NOMO-1 treated with dmso at 0.1 percent for 144 hours (cell line): ENCODE results near the gene CNMD.
"Not testable (repeated sequence)": the region's sequence is repeated elsewhere in the genome, so short reads cannot be mapped to it uniquely, and the experiment has no call there.

Experiments
- DNase-seq: peaks from one replicate; lab custom pipeline; 2025; ENCODE audit not compliant: unreplicated experiment; lab: John Stamatoyannopoulos, UW

Gene CNMD

GRCh38 chr13:52695856-52696255, 43.8 kb downstream of the CNMD start:
- DNase-seq = no peak

GRCh38 chr13:52686376-52686775, 53.2 kb downstream of the CNMD start:
- no peak for DNase-seq

- DNase-seq = not testable (repeated sequence)
Observed at GRCh38 chr13:52685806-52686205, 53.8 kb downstream of the CNMD start.

DNA sequence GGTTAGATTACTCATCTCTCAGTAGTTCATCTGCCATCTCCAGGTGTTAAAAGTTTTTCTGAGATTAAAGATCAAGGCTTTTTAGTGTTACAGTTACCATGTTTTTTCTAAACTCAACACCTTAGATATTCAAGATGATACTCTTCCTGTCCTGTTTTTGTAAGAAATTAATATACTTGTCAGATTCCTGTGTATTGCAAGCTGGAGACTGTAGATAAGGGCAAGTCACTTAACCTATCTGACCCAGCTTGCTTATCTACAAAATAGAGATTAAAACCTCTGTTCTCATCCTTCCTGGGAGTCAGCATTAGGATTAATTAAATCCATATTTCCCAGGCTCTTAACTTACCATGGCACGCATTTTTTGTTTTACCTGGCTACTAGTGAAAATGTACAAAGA, 61.8 kb downstream of the CNMD start:
- no peak for DNase-seq

DNA sequence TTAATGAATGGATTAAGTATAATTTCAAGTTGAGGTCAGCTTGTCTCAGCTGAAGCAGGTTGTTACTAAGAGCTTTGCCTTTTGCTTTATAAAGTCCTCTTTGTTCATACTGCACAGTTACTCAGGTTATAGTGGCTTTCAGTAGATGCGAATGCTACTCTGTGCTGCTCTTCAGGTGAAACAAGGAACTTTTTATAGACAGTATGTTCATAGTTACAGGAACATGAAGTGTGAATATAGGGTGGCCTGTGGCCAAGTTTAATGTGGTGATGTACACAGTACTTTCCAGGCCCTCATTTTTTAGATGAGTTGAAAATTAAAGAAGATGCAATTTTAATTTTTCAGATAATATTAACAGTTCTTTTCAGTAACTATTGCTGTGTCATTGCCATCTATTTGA, 66.2 kb downstream of the CNMD start:
- DNase-seq = no peak

DNA sequence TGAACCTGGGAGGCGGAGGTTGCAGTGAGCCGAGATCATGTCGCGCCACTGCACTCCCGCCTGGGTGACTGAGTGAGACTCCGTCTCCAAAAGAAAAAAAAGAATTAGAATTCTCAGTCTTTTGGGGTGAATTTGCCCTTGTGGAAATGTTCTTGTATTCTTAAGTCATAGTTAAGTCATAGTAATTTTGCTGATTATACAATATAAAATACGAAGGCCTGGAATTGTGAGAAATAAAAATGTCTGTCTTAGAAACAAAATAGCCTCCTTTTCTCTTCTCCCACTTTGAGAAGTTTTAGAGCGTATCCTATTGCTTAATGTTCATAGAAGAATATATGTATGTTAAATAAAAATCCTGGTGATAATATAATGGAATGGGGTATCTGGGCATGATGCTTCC, 68.9 kb downstream of the CNMD start:
- no peak for DNase-seq

GRCh38 chr13:52669677-52670076, 69.9 kb downstream of the CNMD start:
- DNase-seq = no peak

- DNase-seq = no peak
Observed at GRCh38 chr13:52665325-52665724, 74.3 kb downstream of the CNMD start.

GRCh38 chr13:52664272-52664671, 75.3 kb downstream of the CNMD start:
- no peak for DNase-seq

- no peak for DNase-seq
Observed at GRCh38 chr13:52659340-52659739, 80.3 kb downstream of the CNMD start.
